Activated gamma-delta T cell treated with anti-CD3 and anti-CD28 coated beads, Interleukin-2, amount 50 U/mL, for 16 hours (primary cell): ENCODE data around the gene RAB8B.
"Not testable (repeated sequence)": the region's sequence is repeated elsewhere in the genome, so short reads cannot be mapped to it uniquely, and the experiment has no call there.

ENCODE experiments used
- DNase-seq: peaks from one replicate; pipeline ENCODE4 v3.0.0-alpha.2; 2020; ENCODE audit warnings: low read depth

The RAB8B gene

GRCh38 chr15:63237086-63237485 is 47.7 kb downstream of the RAB8B start:
- not testable (repeated sequence) for DNase-seq

- no peak for DNase-seq
Observed at GRCh38 chr15:63238171-63238570, 48.8 kb downstream of the RAB8B start.

GRCh38 chr15:63238796-63239195 is 49.4 kb downstream of the RAB8B start:
- no peak for DNase-seq

- DNase-seq: no peak
Observed at GRCh38 chr15:63240109-63240508, 50.7 kb downstream of the RAB8B start.

- no peak for DNase-seq
Observed at GRCh38 chr15:63241316-63241715, 51.9 kb downstream of the RAB8B start.

GRCh38 chr15:63243101-63243500 is 53.7 kb downstream of the RAB8B start:
- no peak for DNase-seq

GRCh38 chr15:63243776-63244175 is 54.4 kb downstream of the RAB8B start:
- no peak for DNase-seq

- no peak for DNase-seq
Observed at GRCh38 chr15:63244399-63244798, 55.0 kb downstream of the RAB8B start.

- no peak for DNase-seq
Observed at GRCh38 chr15:63244976-63245645, 55.7 kb downstream of the RAB8B start.

GRCh38 chr15:63246691-63247469 is 57.5 kb downstream of the RAB8B start:
- DNase-seq: no peak

- no peak for DNase-seq
Observed at GRCh38 chr15:63250312-63250965, 61.0 kb downstream of the RAB8B start.

- no peak for DNase-seq
Observed at GRCh38 chr15:63251701-63252100, 62.3 kb downstream of the RAB8B start.

GRCh38 chr15:63252292-63252691 is 62.9 kb downstream of the RAB8B start:
- no peak for DNase-seq

- no peak for DNase-seq
Observed at GRCh38 chr15:63254991-63255390, 65.6 kb downstream of the RAB8B start.

- no peak for DNase-seq
Observed at GRCh38 chr15:63255489-63255990, 66.1 kb downstream of the RAB8B start.

GRCh38 chr15:63256433-63257274 is 67.2 kb downstream of the RAB8B start:
- DNase-seq: no peak

GRCh38 chr15:63258658-63259057 is 69.3 kb downstream of the RAB8B start:
- DNase-seq: no peak

GRCh38 chr15:63260791-63261190 is 71.4 kb downstream of the RAB8B start:
- no peak for DNase-seq

- no peak for DNase-seq
Observed at GRCh38 chr15:63261311-63261710, 71.9 kb downstream of the RAB8B start.

- DNase-seq: no peak
Observed at GRCh38 chr15:63263519-63263918, 74.1 kb downstream of the RAB8B start.

GRCh38 chr15:63264688-63265293 is 75.4 kb downstream of the RAB8B start:
- DNase-seq: no peak

GRCh38 chr15:63274427-63274826 is 85.0 kb downstream of the RAB8B start:
- DNase-seq: no peak
